Smooth muscle cell (in vitro differentiated cells): Measurements from ENCODE around the gene ULK4. TPM values are rescaled to one million over a fixed set of nuclear protein-coding genes. Genes with fewer than 3 reads are reported as not detected.

ENCODE experiments used
- DNase-seq: peaks from one replicate; lab custom pipeline; 2025; ENCODE audit not compliant: unreplicated experiment; lab: John Stamatoyannopoulos, UW
- H2AFZ ChIP-seq: fragments of 200-600 bp; sonication (generic); 2 replicates; pipeline ENCODE4 v1.6.0; 2016; ENCODE audit warnings: antibody characterized with exemption, low read depth, mild to moderate bottlenecking
- H3F3A ChIP-seq: fragments of 200-600 bp; sonication (generic); 2 replicates; pipeline ENCODE4 v1.6.0; 2017; ENCODE audit warnings: antibody characterized with exemption, low read depth
- H3K27ac ChIP-seq: fragments of 200-600 bp; sonication (generic); 2 replicates; pipeline ENCODE4 v1.5.1; 2016; ENCODE audit warnings: low read depth, mild to moderate bottlenecking
- H3K27me3 ChIP-seq: fragments of 200-600 bp; sonication (generic); 2 replicates; pipeline ENCODE4 v1.6.1; 2016; ENCODE audit warnings: low read depth, mild to moderate bottlenecking
- H3K36me3 ChIP-seq: fragments of 200-600 bp; sonication (generic); 2 replicates; pipeline ENCODE4 v1.5.1; 2016; ENCODE audit warnings: low read depth
- H3K4me1 ChIP-seq: fragments of 200-600 bp; sonication (generic); 2 replicates; pipeline ENCODE4 v1.5.1; 2016; ENCODE audit warnings: low read depth
- H3K4me2 ChIP-seq: fragments of 200-600 bp; sonication (generic); 2 replicates; pipeline ENCODE4 v1.6.0; 2016; ENCODE audit warnings: mild to moderate bottlenecking
- H3K4me3 ChIP-seq: fragments of 200-600 bp; sonication (generic); 2 replicates; pipeline ENCODE4 v1.5.1; 2016; ENCODE audit warnings: mild to moderate bottlenecking
- H3K79me2 ChIP-seq: fragments of 200-600 bp; sonication (generic); 2 replicates; pipeline ENCODE4 v1.6.0; 2016; ENCODE audit warnings: low read depth, mild to moderate bottlenecking
- H3K9ac ChIP-seq: fragments of 200-600 bp; sonication (generic); 2 replicates; pipeline ENCODE4 v1.6.0; 2016; ENCODE audit warnings: low read depth
- H3K9me3 ChIP-seq: fragments of 200-600 bp; sonication (generic); replicated peaks from 2 replicates; pipeline ENCODE4 v1.5.1; 2016; ENCODE audit warnings: low read depth
- H4K20me1 ChIP-seq: fragments of 200-600 bp; sonication (generic); 2 replicates; pipeline ENCODE4 v1.6.0; 2016; ENCODE audit warnings: low read depth
- WGBS: methylation state at CpG from one replicate; pipeline ENCODE4 v1.1.7; 2016; ENCODE audit warnings: low lambda C conversion rate; 5-methylcytosine and 5-hydroxymethylcytosine counted together
- polyA plus RNA-seq: library from polyadenylated mRNA; unstranded; fragments of >200 nt; fragmentation: Nextera tagmentation; extraction: Ambion mirVana; gene quantifications from 2 replicates; pipeline ENCODE4 v1.2.1, GENCODE V29; 2016
- total RNA-seq: library from RNA; depleted of rRNA; stranded (reverse); fragments of >200 nt; gene quantifications from 2 replicates; pipeline ENCODE4 v1.2.3, GENCODE V29; 2014
- TF ChIP-seq, protein P1 (sequence below): fragments of 200-600 bp; sonication (generic); IDR thresholded peaks from 2 replicates; pipeline ENCODE4 v1.5.1; 2017; ENCODE audit warnings: borderline replicate concordance, mild to moderate bottlenecking, antibody characterized with exemption; ENCODE audit not compliant: insufficient read depth, poor library complexity, severe bottlenecking

ULK4 gene
- total and polyA plus RNA-seq, 2 experiments from 2014 or later: 4.3 to 14.2 TPM

DNA sequence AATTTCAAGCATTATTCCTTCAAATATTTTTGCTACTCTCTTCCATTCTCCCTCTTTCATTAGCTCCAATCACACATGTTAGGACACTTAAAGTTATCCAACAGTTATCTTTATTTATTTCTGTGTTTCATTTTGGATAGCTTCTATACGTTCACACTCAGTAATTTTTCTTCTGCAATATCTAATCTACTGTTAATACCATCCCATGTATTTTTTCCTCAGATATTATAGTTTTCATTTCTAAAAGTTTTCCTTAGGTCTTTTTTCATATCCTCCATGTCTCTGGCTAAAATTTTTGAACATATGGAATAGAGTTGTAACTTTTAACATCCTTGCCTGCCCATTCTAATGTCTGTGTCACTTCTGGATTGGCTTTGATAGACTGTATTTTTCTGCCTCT, 689.2 kb downstream of the ULK4 start:
- no peaks in the 10 kb centered on the region for H3K9me3 ChIP-seq
- H3K27me3 ChIP-seq: no peaks in the 10 kb centered on the region
- no peak overlapping the region for H3K9ac ChIP-seq
- no peak overlapping the region for H3K27ac ChIP-seq
- H2AFZ ChIP-seq: no peak overlapping the region
- H3K4me2 ChIP-seq: no peak overlapping the region
- H4K20me1 ChIP-seq: no peaks in the 10 kb centered on the region
- H3F3A ChIP-seq: no peaks in the 10 kb centered on the region
- no peak overlapping the region for H3K4me3 ChIP-seq
- H3K4me1 ChIP-seq: no peaks in the 10 kb centered on the region
- H3K36me3 ChIP-seq: no peaks in the 10 kb centered on the region
- TF ChIP-seq, protein P1, sequence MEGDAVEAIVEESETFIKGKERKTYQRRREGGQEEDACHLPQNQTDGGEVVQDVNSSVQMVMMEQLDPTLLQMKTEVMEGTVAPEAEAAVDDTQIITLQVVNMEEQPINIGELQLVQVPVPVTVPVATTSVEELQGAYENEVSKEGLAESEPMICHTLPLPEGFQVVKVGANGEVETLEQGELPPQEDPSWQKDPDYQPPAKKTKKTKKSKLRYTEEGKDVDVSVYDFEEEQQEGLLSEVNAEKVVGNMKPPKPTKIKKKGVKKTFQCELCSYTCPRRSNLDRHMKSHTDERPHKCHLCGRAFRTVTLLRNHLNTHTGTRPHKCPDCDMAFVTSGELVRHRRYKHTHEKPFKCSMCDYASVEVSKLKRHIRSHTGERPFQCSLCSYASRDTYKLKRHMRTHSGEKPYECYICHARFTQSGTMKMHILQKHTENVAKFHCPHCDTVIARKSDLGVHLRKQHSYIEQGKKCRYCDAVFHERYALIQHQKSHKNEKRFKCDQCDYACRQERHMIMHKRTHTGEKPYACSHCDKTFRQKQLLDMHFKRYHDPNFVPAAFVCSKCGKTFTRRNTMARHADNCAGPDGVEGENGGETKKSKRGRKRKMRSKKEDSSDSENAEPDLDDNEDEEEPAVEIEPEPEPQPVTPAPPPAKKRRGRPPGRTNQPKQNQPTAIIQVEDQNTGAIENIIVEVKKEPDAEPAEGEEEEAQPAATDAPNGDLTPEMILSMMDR: no peak
- WGBS: 98% methylated on average over 1 of the region's 1 CpG
- H3K79me2 ChIP-seq: no peaks in the 10 kb centered on the region
- DNase-seq: no peak

DNA sequence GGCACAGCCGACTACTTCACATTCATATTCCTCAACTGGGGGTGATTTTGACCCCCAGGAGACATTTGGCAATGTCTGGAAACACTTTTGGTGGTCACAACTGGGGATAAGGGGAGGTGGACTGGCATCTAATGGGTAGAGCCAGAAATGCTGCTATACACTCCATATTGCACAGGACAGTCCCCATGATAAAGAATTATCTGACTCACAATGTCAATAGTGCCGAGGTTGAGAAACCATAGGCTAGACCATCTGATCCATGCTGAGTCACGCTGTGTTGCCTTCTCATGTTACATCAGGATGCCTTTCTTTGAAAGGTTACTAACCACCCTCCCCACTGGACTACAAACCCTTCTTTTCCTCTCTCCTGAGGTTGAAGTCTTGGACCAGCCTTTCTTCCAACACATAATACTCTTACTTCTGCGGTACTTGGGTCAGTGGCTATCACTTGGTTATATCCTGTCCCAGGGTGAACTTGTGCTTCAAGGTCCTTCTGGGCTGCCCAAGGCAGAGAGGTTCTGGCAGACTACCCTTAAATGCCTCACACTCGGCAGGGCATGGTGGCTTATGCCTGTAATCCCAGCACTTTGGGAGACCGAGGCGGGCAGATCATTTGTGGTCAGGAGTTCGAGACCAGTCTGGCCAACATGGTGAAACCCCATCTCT, 693.8 kb downstream of the ULK4 start:
- no peak overlapping the region for H3K4me3 ChIP-seq
- H3K9ac ChIP-seq: no peak overlapping the region
- H3K79me2 ChIP-seq: no peaks in the 10 kb centered on the region
- H2AFZ ChIP-seq: no peak overlapping the region
- 58% methylated on average over 8 of the region's 8 CpGs for WGBS
- no peaks in the 10 kb centered on the region for H3K36me3 ChIP-seq
- no peaks in the 10 kb centered on the region for H3K9me3 ChIP-seq
- peak overlapping the region; percentile 63 for H3K27ac ChIP-seq
- DNase-seq: no peak
- H3K27me3 ChIP-seq: no peaks in the 10 kb centered on the region
- H4K20me1 ChIP-seq: no peaks in the 10 kb centered on the region
- H3K4me2 ChIP-seq: peak overlapping the region; percentile 29
- H3F3A ChIP-seq: peaks cover 14% of the 10 kb centered on the region
- TF ChIP-seq, protein P1: no peak
- H3K4me1 ChIP-seq: no peaks in the 10 kb centered on the region

DNA sequence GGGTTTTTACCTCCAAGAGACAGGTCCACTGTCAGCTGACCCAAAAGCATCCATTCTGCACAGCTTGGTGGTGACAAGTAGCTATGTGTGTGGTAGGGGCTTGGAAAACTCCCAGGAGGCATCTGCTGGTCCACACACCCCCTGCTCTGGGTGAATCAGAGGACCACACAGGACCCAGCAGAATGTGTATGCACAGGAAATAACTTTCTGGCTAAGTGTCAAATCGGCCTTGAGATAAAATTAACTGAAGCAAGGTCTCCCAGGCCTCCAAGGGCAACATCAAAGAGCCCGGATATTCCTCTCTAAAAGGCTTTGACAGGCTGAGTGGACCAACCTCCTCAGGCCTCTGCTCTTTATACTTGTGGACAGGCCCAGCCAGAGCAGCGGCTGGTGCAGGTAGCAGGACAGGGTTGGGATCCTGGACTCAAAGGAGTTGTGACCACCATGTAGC, 696.1 kb downstream of the ULK4 start:
- WGBS: 39% methylated on average over 3 of the region's 3 CpGs
- Histone ChIP-seq H3K27ac (peak overlapping the region; percentile 78), H3K4me1 (no peaks in the 10 kb centered on the region), H3K27me3 (no peaks in the 10 kb centered on the region), H4K20me1 (no peaks in the 10 kb centered on the region), H3K4me3 (no peak overlapping the region), H2AFZ (no peak overlapping the region), H3K9me3 (no peaks in the 10 kb centered on the region), H3K79me2 (no peaks in the 10 kb centered on the region), H3F3A (peaks cover 14% of the 10 kb centered on the region), H3K9ac (no peak overlapping the region), H3K36me3 (no peaks in the 10 kb centered on the region), H3K4me2 (peak overlapping the region; percentile 20)
- DNase-seq: no peak
- TF ChIP-seq, protein P1: no peak

DNA sequence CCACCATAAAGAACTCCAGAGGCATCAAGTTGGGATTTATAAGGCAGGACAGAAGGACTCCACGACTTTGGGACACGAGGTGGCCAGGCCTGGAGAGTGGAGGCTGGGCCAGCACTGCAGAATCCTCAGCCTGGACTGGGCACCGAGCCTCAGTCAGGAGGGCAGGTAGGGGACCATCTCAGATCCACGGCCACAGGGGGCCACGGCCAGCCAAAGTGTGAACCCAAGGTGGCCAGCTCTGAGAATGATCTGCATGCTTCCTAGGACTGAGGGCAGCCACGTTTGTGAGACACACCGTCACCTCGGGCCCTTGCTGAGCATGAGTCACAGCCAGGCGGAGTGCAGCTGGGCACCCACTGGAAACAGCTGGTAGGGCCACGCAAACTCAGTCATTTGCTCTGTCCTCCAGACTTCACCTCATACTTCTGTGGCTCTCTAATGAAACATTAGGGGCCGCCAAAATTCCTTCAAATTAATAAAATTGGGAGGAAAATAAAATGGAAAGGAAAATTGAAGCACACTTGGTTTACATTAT, 696.8 kb downstream of the ULK4 start:
- 57% methylated on average over 11 of the region's 11 CpGs for WGBS
- H3K27ac ChIP-seq: peak overlapping the region; percentile 78
- H3K4me2 ChIP-seq: peak overlapping the region; percentile 20
- TF ChIP-seq, protein P1: no peak
- H3K4me3 ChIP-seq: no peak overlapping the region
- no peak for DNase-seq
- peaks cover 14% of the 10 kb centered on the region for H3F3A ChIP-seq
- H2AFZ ChIP-seq: no peak overlapping the region
- H4K20me1 ChIP-seq: no peaks in the 10 kb centered on the region
- no peaks in the 10 kb centered on the region for H3K27me3 ChIP-seq
- no peak overlapping the region for H3K9ac ChIP-seq
- H3K4me1 ChIP-seq: no peaks in the 10 kb centered on the region
- no peaks in the 10 kb centered on the region for H3K79me2 ChIP-seq
- no peaks in the 10 kb centered on the region for H3K36me3 ChIP-seq
- no peaks in the 10 kb centered on the region for H3K9me3 ChIP-seq
